ENCODE data around the gene CBS.
"Not testable (repeated sequence)": the region's sequence is repeated elsewhere in the genome, so short reads cannot be mapped to it uniquely, and the experiment has no call there.

CBS gene

GRCh38 chr21:43023175-43023574 lies 52.5 kb downstream of the CBS start:
- DNase-seq, result no peak

- no peak for DNase-seq
These were observed 53.7 kb downstream of the CBS start for GRCh38 chr21:43021756-43022600.

- DNase-seq, result no peak
These were observed 54.4 kb downstream of the CBS start for GRCh38 chr21:43021191-43021590.

GRCh38 chr21:43020771-43021170 lies 54.9 kb downstream of the CBS start:
- no peak for DNase-seq

- no peak for DNase-seq
These were observed 55.5 kb downstream of the CBS start for GRCh38 chr21:43020177-43020576.

- DNase-seq, result no peak
These were observed 57.1 kb downstream of the CBS start for GRCh38 chr21:43018519-43018918.

- no peak for DNase-seq
These were observed 58.9 kb downstream of the CBS start for GRCh38 chr21:43016728-43017127.

- DNase-seq, result no peak
These were observed 59.6 kb downstream of the CBS start for GRCh38 chr21:43015906-43016540.

GRCh38 chr21:43012596-43012995 lies 63.0 kb downstream of the CBS start:
- no peak for DNase-seq

- no peak for DNase-seq
These were observed 68.8 kb downstream of the CBS start for GRCh38 chr21:43006874-43007208.

- not testable (repeated sequence) for DNase-seq
These were observed 69.4 kb downstream of the CBS start for GRCh38 chr21:43006051-43006873.

- DNase-seq, result no peak
These were observed 70.0 kb downstream of the CBS start for GRCh38 chr21:43005635-43006034.

GRCh38 chr21:43004926-43005325 lies 70.7 kb downstream of the CBS start:
- DNase-seq, result no peak

Measured in inflammatory macrophage treated with lipopolysaccharide for 4 hours (primary cell).